GM21381 (cell line): ENCODE measurements around the gene TSACC.
"Not testable (repeated sequence)": the region's sequence is repeated elsewhere in the genome, so short reads cannot be mapped to it uniquely, and the experiment has no call there.

ENCODE experiments used
- ATAC-seq: cut with Tn5 transposase; IDR thresholded peaks from one replicate; pipeline ENCODE4 v1.9.1; 2021; ENCODE audit warnings: mild to moderate bottlenecking, moderate library complexity; ENCODE audit not compliant: unreplicated experiment

The TSACC gene

GRCh38 chr1:156338180-156338976 is at the start of gene TSACC, which contains the start of gene CCT3:
Gene TSACC, plus strand, starts transcription at chr1:156338526. Its CDS starts 1,232 bp downstream, at chr1:156339758.
Gene CCT3, minus strand, starts transcription at chr1:156338292. Its CDS starts 108 bp downstream, at chr1:156338184.
- ATAC-seq, result peak; percentile 89

DNA sequence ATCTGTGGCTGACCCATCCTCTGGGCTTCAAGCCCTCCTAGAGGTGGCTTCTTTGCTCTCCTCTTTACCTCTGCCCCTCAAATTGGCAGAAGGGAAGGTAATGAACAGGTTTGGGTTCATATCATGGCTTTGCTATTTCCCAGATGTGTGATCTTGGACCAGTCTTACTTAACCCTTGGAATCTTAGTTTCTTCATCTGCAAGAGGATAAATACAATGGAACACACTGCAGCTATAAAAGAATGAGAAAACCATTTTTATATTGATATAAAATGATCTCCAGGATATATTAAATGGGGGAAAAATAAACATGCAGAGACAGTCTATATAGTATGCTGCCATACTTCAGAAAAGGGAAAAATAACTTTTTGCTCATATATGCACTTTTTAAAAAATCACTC is 48.5 kb upstream of the TSACC start:
- ATAC-seq, result no peak

DNA sequence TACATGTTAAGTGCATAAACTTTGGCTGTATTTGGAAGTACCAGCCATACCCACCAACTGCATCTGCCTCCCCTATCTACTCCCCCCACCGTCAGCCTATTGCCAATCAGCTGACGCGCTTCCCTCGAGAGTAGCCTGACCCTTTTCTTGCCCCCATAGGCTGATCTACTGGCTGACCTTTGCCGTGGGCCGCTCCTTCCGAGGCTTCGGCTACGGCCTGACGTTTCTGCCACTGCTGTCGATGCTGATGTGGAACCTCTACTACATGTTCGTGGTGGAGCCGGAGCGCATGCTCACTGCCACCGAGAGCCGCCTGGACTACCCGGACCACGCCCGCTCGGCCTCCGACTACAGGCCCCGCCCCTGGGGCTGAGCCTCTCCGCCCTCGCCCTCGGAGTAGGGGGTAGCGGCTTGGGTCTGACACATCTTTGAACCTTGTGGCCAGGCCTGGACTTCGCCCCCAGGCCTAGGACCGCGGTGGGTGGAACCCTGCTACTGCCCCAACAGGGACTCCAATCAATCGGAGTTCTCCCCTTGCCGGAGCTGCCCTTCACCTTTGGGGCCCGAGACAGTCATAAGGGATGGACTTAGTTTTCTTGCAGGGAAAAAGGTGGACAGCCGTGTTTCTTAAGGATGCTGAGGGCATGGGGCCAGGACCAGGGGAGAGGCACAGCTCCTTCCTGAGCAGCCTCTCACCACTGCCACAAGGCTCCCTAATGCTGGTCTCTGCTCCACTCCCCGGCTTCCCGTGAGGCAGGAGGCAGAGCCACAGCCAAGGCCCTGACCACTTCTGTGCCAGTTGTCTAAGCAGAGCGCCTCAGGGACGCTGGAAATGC is 46.9 kb upstream of the TSACC start:
- no peak for ATAC-seq

GRCh38 chr1:156293098-156293434 is 45.3 kb upstream of the TSACC start:
- ATAC-seq, result no peak

GRCh38 chr1:156293895-156294294 is 44.4 kb upstream of the TSACC start:
- no peak for ATAC-seq

DNA sequence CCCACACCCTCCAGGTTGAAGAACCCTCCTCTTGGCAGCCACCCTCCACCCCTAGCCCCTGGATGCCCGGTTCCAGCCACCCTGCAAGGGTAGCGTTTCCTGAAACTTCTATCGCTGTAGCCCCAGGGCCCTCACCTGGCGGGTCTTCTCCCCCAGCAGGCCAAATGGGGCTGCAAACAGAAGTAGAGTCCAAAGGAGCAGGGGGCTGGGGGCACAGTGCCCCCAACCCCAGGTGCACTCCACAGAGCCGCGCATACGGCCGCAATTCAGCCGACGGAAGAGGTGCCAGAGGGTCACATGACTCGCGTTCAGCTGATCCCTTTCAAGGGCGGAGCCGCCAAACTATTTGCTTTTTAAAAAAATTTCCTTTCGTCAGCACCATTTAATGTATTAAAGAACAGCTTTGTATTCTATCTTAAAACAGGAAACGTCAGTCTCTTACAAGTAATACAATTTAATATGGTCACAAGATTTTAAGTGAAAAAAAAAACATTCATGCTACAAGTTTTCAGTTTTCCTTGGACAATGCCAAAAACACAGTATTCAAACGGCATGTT is 42.9 kb upstream of the TSACC start, which contains the start of gene GLMP:
Gene GLMP, minus strand, starts transcription at position 289 of the 557 bp plus-strand sequence. Its CDS starts 34 bp downstream, at position 255.
- ATAC-seq, result no peak

DNA sequence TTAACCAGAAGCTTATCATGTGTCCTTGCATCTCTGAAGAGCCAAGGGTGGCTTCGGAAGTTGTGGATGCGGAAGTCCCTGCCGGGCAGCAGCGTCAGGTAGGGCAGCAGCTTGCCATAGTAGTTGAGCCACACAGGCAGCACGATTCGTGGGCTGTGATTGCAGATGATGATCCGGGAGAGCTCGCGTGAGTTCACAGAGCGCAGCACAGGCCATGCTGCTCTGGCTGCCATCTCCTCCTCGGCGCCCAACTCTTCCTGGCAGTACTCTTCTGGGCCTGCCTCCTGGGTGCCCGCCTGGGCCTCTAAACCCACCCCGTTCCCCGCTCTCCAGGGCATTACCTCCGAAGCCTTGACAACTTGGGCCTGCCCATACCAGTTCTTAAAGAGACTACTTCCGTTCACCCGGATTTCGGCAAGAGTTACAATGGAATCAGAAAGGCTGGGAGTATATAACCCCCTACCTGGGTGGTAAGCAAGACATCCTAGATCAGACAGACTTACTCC is 39.4 kb upstream of the TSACC start, which contains the start of gene VHLL:
Gene VHLL, minus strand, starts transcription at position 456 of the 506 bp plus-strand sequence. Its CDS starts 118 bp downstream, at position 338.
- ATAC-seq, result no peak

DNA sequence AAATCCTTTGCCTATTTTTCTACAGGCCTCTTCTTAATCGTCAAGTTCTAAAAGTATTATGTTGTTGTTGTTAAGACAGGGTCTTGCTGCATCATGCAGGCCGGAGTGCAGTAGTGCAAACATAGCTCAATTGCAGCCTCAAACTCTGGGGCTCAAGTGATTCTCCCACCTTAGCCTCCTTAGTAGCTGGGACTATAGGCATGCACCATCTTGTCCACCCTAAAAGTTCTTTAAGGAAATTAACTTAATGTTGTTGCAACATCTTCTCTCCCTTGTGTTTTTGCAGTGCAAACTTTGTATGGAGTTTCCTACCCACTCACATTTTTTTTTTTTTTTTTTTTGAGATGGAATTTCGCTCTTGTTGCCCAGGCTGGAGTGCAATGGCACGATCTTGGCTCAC is 35.1 kb upstream of the TSACC start:
- ATAC-seq, result no peak

GRCh38 chr1:156305215-156305614 is 33.1 kb upstream of the TSACC start:
- ATAC-seq, result no peak

DNA sequence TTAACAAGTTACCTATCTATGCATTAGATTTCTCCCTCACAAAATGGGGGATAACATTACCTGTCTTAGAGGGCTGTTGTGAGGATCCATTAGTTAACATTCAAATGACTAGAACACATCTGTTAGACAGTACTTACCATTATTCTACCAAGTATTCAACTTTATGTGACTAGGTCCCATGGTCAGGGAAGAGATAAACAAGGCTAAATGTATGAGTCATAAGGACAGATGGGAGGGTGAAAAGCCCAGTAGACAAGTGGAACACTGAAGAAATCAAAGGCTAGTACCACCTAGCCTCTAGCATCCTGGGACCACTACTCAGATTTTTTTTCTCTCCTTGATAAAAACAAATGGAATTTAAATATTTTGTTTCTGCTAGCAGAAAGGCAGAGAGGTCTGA is 30.2 kb upstream of the TSACC start:
- ATAC-seq, result no peak

DNA sequence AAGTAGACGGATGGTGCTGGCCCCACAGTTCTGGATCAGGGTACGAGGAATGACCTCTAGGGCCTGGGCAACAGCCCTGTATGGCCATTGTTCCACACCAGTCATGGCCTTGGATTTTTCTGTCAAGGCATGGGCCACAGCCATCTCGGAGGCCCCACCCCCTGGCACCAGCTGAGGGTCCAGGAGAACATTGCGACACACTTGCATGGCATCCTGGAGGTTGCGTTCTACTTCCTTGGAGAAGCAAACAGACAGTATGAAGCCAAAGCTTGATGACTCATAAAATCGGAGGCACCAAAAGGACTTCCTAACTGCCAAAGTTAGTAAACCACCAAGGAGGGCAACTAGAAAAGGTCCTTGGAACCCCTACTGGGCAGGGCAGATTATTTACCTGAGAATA is 27.4 kb upstream of the TSACC start:
- no peak for ATAC-seq

GRCh38 chr1:156316909-156317308 is 21.4 kb upstream of the TSACC start:
- no peak for ATAC-seq

- no peak for ATAC-seq
These were observed 18.7 kb upstream of the TSACC start for GRCh38 chr1:156319664-156320063.

DNA sequence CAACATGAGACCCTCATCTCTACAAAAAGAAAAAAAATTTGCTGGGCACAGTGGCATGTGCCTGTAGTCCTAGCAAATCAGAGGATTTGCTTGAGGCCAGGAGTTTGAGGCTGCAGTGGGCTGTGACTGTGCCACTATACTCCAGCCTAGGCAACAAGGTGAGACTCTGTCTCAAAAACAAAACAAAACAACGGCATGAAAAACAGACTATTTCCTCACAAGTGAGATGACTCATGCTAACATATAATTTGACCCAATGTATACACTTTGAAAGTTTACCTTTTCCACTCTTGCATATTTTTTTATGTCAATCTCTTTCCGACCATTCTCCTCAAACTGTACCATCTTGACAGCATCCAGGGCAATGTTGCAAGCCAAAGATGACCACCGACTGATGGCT is 17.8 kb upstream of the TSACC start:
- ATAC-seq, result no peak

DNA sequence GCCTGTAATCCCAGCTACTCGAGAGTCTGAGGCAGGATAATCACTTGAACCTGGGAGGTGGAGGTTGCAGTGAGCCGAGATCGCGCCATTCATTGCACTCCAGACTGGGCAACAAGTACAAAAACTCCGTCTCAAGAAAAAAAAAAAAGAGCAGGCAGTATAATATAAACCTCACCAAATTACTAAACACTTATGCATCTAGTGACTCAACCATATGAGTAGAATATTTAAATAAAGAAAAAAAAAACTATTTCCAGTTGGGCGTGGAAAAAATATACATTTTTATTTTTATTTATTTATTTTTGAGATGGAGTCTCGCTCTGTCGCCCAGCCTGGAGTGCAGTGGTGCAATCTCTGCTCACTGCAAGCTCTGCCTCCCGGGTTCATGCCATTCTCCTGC is 15.1 kb upstream of the TSACC start:
- ATAC-seq, result not testable (repeated sequence)

- no peak for ATAC-seq
These were observed 2.1 kb upstream of the TSACC start for GRCh38 chr1:156336242-156336641.

- ATAC-seq, result no peak
These were observed 1.1 kb upstream of the TSACC start for GRCh38 chr1:156337052-156337887.

DNA sequence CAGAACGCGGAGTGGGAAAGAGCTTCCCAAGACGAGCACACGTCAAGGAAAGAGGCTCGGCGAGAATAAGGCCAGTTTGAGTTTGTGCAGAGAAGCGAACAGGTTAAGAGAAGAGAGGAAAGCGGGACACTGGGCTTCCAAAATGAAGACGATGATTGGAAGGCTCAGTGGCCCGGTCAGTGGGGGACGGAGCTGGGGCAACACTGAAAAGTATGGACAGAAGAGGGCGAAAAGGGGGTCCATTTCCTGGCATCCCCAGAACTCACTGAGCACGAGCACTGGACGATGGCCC is 492 bp upstream of the TSACC start:
- no peak for ATAC-seq

DNA sequence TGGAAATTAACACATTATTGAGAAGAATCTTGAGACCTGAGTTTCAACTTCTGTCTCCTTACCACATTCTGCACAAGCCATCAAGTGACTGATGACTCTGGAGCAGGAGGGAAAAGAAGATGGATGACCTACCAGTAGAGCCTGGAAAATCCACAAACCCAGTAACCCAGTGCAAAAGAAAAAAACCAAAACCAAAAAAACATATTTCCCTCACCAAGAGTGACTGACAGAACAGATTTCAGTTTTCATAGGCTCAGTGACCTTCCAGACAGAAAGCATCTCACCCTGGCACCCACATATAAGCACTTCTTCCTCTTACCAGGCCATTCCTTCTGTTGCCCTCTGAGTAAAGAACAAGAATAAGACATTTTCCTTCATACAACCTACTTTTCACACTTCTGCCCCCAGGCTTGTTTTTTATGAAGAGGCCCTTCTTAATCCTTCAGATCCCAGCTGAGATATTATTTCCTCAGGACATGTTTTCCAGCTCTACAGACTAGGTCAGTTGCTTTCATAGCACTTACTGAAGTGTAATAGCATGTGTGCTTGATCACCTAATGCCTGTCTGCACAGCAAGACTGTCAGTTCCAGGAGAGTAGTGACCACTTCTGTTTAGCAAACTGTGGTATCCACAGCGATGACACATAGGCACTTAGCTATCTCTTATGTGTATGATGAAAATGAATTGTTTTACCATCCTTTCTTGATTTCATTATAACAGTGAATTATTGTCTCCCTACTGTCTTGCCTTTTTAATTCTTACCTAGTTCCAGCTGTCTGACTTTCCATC is 4.0 kb downstream of the TSACC start:
- ATAC-seq, result no peak

GRCh38 chr1:156344409-156344808 is 6.1 kb downstream of the TSACC start:
- no peak for ATAC-seq
